Right lobe of liver (tissue), 4 donors: Measurements from ENCODE around the gene DSC2.

ENCODE experiments used
- POLR2A ChIP-seq: fragments of 450-650 bp; IDR thresholded peaks from one replicate; pipeline ENCODE4 v1.6.1; 2017; ENCODE audit warnings: antibody characterized with exemption, mild to moderate bottlenecking
- TF ChIP-seq, protein P1 (sequence below), 4 donors: fragments of 200-600 bp in 3 of 4; fragments of 450-650 bp in 1 of 4; IDR thresholded peaks; one replicate each; pipeline versions ENCODE4 v1.5.1 to v1.8.0; 2016 to 2022; ENCODE audit warnings: antibody characterized with exemption in 4 of 4, mild to moderate bottlenecking in 2 of 4
- donor health status: DM: no; HTN: no; CAD: no.
- donor health status: DM: no; HTN: no; CAD: no.
- donor health status: DM: no; HTN: yes; CAD: no.

- TF ChIP-seq, protein P1, sequence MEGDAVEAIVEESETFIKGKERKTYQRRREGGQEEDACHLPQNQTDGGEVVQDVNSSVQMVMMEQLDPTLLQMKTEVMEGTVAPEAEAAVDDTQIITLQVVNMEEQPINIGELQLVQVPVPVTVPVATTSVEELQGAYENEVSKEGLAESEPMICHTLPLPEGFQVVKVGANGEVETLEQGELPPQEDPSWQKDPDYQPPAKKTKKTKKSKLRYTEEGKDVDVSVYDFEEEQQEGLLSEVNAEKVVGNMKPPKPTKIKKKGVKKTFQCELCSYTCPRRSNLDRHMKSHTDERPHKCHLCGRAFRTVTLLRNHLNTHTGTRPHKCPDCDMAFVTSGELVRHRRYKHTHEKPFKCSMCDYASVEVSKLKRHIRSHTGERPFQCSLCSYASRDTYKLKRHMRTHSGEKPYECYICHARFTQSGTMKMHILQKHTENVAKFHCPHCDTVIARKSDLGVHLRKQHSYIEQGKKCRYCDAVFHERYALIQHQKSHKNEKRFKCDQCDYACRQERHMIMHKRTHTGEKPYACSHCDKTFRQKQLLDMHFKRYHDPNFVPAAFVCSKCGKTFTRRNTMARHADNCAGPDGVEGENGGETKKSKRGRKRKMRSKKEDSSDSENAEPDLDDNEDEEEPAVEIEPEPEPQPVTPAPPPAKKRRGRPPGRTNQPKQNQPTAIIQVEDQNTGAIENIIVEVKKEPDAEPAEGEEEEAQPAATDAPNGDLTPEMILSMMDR (IDR thresholded peaks at IDR 0.05), result no peak
- no peak for TF ChIP-seq POLR2A
These were observed 53.0 kb downstream of the DSC2 start for GRCh38 chr18:31049189-31049588.
